Measurements from ENCODE around the gene ACTR3C. TPM values are rescaled to one million over a fixed set of nuclear protein-coding genes. Genes with fewer than 3 reads are reported as not detected.

ACTR3C gene
- total RNA-seq, 1 experiment from 2014 or later, result 26.0 TPM

- H3K9me3 Mint-ChIP-seq (ENCODE audit: low read depth, unreplicated experiment), result no peaks in the 10 kb centered on the region
- TF ChIP-seq, protein P1, sequence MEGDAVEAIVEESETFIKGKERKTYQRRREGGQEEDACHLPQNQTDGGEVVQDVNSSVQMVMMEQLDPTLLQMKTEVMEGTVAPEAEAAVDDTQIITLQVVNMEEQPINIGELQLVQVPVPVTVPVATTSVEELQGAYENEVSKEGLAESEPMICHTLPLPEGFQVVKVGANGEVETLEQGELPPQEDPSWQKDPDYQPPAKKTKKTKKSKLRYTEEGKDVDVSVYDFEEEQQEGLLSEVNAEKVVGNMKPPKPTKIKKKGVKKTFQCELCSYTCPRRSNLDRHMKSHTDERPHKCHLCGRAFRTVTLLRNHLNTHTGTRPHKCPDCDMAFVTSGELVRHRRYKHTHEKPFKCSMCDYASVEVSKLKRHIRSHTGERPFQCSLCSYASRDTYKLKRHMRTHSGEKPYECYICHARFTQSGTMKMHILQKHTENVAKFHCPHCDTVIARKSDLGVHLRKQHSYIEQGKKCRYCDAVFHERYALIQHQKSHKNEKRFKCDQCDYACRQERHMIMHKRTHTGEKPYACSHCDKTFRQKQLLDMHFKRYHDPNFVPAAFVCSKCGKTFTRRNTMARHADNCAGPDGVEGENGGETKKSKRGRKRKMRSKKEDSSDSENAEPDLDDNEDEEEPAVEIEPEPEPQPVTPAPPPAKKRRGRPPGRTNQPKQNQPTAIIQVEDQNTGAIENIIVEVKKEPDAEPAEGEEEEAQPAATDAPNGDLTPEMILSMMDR (IDR thresholded peaks at IDR 0.05; ENCODE audit: unreplicated experiment), result no peak
- intact Hi-C loops (cut with micrococcal nuclease; ENCODE audit: unreplicated experiment), result no loop called here
- no peaks in the 10 kb centered on the region for H3K27me3 Mint-ChIP-seq (ENCODE audit: unreplicated experiment)
- peaks cover 77% of the 10 kb centered on the region for H3K36me3 Mint-ChIP-seq (ENCODE audit: insufficient read depth, unreplicated experiment)
- CTCF ChIA-PET, result interaction anchor here (1.0 kb wide), 1 partner anchor 35 kb away, joined by 4 read pairs; no protein-coding TSS in a partner anchor
- peaks cover 43% of the 10 kb centered on the region for H3K4me1 Mint-ChIP-seq (ENCODE audit: low read depth, unreplicated experiment)
- H3K4me3 Mint-ChIP-seq (ENCODE audit: low read depth, unreplicated experiment), result no peak overlapping the region
- H3K27ac Mint-ChIP-seq (ENCODE audit: unreplicated experiment), result peak overlapping the region; percentile 96
- no TSS peak for BruUV-seq (replicated peaks)
- DNase-seq, result no peak
These were observed 48.0 kb upstream of the ACTR3C start for GRCh38 chr7:150371131-150371995.

DNA sequence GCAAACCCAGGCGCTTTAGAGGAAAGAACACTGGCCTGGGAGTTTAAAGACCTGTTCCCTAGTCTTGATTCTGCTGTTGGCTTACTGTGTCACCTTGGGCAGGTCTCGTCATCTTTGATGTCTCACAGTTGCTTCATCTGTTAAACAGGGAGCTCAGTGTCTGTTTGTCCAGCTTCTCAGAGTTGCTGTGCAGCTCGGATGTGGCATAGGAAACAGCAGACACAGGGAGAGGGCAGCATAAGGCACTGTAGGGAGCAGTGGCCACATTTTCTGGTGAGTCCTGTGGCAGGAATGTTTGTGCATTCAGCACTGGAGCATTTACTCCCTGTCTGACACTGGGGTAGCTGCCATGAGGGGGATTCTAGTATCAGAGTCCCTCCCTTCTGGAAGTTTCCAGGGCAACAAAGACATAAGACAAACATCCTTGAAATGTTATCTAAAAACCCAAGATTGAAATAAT, 47.3 kb upstream of the ACTR3C start:
- peaks cover 75% of the 10 kb centered on the region for H3K36me3 Mint-ChIP-seq (ENCODE audit: insufficient read depth, unreplicated experiment)
- H3K27ac Mint-ChIP-seq (ENCODE audit: unreplicated experiment), result peak overlapping the region; percentile 96
- H3K4me1 Mint-ChIP-seq (ENCODE audit: low read depth, unreplicated experiment), result peaks cover 43% of the 10 kb centered on the region
- no peaks in the 10 kb centered on the region for H3K27me3 Mint-ChIP-seq (ENCODE audit: unreplicated experiment)
- TF ChIP-seq, protein P1 (IDR thresholded peaks at IDR 0.05; ENCODE audit: unreplicated experiment), result no peak
- no peaks in the 10 kb centered on the region for H3K9me3 Mint-ChIP-seq (ENCODE audit: low read depth, unreplicated experiment)
- CTCF ChIA-PET, result interaction anchor here (1.0 kb wide), 1 partner anchor 36 kb away, joined by 4 read pairs; no protein-coding TSS in a partner anchor
- TSS peak; percentile 25 for BruUV-seq (replicated peaks)
- intact Hi-C loops (cut with micrococcal nuclease; ENCODE audit: unreplicated experiment), result no loop called here
- no peak for DNase-seq
- peak overlapping the region; percentile 90 for H3K4me3 Mint-ChIP-seq (ENCODE audit: low read depth, unreplicated experiment)

GRCh38 chr7:150369748-150370501, 46.6 kb upstream of the ACTR3C start:
- H3K4me1 Mint-ChIP-seq (ENCODE audit: low read depth, unreplicated experiment), result peaks cover 44% of the 10 kb centered on the region
- intact Hi-C loops (cut with micrococcal nuclease; ENCODE audit: unreplicated experiment), result no loop called here
- BruUV-seq (replicated peaks), result no TSS peak

More at GRCh38 chr7:150369748-150370501, 46.6 kb upstream of the ACTR3C start:
- no peaks in the 10 kb centered on the region for H3K9me3 Mint-ChIP-seq (ENCODE audit: low read depth, unreplicated experiment)
- no peaks in the 10 kb centered on the region for H3K27me3 Mint-ChIP-seq (ENCODE audit: unreplicated experiment)
- peak overlapping the region; percentile 90 for H3K4me3 Mint-ChIP-seq (ENCODE audit: low read depth, unreplicated experiment)
- peak overlapping the region; percentile 96 for H3K27ac Mint-ChIP-seq (ENCODE audit: unreplicated experiment)
- peaks cover 70% of the 10 kb centered on the region for H3K36me3 Mint-ChIP-seq (ENCODE audit: insufficient read depth, unreplicated experiment)
- DNase-seq, result no peak
- TF ChIP-seq, protein P1 (IDR thresholded peaks at IDR 0.05; ENCODE audit: unreplicated experiment), result no peak
- CTCF ChIA-PET, result interaction anchor here (1.0 kb wide), 1 partner anchor 37 kb away, joined by 4 read pairs; no protein-coding TSS in a partner anchor

Measured in Calu3 (cell line).